AML-193 (cell line): ENCODE results near the gene CTNS.
"Not testable (repeated sequence)": the region's sequence is repeated elsewhere in the genome, so short reads cannot be mapped to it uniquely, and the experiment has no call there.

Experiments
- DNase-seq, 2 experiments: peaks; one replicate each; lab custom pipeline; 2025; lab: John Stamatoyannopoulos, UW

The CTNS gene

DNA sequence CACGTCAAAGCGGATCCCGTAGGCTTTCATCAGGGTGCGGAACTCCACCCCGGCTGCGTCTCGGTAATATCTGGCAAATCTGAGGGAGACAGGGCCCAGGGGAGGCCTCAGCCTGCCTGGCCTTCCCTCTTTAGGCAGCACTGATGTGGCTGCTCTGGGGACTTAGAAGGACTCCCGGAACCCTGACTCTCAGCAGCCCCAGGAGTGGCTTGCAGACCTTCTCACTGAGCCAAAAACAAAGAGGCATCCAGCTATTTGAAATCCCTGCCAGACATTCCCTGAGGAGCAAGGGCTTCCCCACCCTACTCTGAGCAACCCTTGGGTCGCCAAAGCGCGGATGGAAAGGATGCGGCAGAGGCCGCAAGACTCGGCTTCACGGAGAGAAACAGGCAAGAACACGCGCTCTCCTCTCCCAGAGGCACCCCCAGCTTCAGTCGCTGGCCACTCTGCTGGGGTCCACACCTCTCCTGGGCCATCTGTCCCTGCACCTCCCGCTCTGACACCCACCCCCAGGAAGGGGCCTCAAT, 51.5 kb downstream of the CTNS start:
- no peak for DNase-seq

DNA sequence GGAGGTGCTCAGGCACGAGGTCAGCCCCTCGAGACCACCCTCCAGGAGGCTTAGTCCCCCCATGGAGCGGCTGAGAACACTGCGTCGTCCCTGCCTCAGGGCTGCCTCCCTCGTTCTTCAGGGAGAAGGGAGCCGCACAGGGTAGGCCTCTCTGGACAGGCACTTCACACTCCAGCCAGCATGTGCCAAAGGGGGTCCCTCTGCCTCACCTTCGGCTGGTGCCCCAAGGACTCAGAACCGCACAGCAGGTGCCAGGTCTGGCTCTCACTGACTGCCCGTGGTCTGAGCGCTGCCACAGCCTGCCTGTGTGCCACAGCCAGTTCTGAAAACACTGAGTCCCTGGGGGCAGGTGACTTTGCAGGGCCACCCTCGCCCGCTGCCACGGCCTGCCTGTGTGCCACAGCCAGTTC, 52.3 kb downstream of the CTNS start:
- DNase-seq, result no peak

DNA sequence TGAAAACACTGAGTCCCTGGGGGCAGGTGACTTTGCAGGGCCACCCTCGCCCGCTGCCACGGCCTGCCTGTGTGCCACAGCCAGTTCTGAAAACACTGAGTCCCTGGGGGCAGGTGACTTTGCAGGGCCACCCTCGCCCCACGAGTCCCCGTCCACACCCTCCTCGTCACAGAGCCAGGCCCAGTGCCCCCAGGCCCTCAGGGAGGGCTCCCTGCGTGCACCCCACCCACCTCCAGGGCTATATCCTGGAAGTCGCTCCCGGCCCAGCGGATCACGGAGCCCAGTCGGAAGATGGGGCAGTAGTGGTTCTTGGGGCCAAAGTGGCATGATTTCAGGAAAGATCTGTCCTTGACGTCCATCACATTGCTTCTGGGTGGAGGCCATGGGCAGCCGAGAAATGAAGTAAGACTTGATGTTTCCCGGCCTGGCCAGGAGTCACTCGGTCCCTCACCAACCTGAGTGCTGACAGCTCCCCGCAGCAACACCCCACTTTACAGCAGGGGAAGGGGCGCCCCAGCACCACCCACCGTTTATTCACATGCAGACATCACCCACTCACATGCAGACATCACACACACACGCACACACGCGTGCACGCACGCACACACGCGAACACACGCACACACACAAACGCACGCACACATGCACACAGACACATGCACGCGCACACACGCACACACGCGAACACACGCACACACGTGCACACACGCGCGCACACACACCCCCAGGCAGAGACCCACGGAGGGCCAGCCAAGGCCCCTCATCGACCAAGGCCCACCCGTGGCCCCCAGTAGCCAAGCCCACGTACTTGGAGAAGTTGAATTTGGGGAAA, 52.9 kb downstream of the CTNS start:
- no peak for DNase-seq

DNA sequence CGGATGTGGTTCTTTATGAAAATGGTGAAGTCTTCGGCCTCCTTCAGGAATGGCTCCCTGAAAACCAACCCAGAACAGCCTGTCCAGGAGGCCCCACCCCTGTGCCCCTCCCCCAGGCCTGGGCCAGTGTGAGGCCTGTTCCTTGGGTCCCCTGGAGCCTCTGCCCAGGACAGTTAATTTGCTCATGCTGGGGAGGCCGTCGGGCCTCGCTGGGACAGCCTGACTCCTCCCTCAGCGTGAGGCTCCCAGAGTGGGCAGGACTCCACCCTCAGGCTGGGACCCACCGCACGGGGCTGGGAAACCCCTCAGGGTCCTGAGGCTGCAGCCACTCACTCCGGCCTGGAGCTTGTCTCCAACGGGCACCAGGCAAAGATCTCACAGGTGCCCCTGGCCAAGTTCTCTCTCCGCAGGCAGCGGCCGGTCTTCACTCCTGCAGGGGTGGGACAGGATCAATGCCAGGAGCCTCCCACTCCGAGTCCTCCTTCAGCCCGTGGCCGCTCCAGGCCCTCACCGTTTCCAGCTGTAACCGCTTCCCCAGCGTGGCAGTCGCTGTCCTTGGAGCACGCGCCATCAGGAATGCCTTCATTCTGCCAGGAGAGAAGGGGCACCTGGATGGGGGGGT, 53.6 kb downstream of the CTNS start:
- DNase-seq, result no peak

DNA sequence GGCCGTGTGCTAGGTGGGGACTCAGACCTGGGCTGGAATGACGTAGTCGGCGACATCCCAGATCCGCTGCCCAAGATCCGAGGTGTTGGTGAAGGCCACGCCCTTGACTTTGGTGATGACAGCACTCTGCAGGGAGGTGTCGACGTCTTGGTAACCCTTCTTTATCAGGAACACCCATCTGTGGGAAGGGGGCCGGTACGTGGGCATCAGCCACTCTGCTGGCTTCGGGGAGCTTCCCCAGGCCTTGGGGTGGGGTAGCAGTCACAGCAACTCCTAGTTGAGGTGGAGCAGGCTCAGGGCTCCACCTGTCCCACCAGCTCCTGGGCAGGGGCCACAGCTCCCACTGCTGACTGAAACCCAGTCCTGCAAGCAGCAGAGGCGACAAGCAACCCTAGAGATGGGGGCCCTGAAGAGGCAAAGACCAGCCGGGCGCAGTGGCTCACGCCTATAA, 55.1 kb downstream of the CTNS start:
- DNase-seq, result no peak

DNA sequence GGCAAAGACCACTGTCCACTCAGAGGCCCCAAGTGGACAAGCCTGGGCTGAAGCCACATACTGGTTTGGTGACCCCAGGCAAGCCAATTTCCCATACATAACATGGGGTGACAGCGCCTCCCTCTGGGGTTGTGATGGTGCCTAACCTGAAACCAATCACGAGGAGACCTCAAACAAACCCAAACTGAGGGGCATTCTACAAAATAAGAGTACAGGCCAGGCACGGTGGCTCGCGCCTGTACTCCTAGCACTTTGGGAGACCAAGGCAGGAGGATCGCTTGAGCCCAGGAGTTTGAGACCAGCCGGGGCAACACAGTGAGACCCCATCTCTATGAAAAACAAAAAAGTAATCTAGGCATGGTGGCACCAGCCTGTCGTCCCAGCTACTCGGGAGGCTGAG, 55.8 kb downstream of the CTNS start:
- no peak for DNase-seq

DNA sequence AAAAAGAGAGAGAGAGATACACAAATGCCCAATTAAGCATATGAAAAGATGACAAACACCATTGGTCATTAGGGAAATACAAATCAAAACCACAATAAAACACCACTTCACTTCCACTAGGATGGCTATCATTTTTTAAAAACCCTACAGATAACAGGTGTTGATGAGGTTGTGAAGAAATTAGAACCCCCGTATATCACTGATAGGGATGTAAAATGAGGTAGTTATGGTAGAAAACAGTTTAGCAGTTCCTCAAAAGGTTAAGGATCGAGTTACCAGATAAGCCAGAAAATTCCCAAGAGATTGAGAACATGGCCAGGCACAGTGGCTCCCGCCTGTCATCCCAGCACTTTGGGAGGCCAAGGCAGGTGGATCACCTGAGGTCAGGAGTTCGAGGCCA, 56.6 kb downstream of the CTNS start:
- DNase-seq, result no peak

DNA sequence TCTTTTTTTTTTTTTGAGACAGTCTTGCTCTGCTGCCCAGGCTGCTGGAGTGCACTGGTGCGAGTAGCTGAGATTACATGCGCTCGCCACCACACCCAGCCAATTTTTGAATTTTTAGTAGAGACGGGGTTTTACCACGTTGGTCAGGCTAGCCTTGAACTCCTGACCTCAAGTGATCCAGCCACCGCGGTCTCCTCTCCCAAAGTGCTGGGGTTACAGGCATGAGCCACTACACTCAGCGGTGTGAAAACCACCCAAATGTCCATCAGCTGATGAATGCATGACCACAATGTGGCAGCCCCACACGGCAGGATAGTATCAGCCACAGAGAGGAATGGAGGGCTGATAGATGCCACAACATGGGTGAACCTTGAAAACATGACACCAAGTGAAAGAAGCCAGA, 57.3 kb downstream of the CTNS start:
- no peak for DNase-seq

DNA sequence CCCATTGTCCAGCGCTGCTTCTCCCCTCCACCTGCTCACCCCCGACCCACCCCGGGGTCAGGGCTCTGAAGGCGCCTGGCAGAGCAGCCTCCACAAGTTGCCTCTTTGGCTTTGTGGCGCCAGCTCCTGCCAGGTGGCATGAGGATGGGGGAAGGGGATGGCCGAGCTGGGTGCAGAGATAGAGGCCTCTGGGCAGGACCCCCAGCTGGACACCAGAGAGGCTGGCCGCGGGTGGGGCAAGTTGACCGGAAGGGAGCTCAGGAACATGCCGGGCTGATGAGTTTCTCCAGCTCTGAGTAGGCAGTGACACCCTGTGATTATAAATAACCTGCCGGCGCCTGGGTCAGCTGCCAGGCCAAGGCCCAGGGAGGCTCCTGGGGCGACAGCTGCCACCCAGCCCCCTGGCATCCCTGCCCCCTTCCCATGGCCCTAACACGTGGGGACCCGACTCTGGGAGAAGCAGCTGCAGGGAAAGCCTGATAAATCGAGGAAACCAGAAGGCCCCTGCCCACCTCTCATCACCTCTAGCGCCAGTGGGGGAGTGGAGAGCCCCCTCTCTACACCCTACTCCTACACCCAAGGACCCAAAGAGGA, 58.7 kb downstream of the CTNS start:
- no peak for DNase-seq

DNA sequence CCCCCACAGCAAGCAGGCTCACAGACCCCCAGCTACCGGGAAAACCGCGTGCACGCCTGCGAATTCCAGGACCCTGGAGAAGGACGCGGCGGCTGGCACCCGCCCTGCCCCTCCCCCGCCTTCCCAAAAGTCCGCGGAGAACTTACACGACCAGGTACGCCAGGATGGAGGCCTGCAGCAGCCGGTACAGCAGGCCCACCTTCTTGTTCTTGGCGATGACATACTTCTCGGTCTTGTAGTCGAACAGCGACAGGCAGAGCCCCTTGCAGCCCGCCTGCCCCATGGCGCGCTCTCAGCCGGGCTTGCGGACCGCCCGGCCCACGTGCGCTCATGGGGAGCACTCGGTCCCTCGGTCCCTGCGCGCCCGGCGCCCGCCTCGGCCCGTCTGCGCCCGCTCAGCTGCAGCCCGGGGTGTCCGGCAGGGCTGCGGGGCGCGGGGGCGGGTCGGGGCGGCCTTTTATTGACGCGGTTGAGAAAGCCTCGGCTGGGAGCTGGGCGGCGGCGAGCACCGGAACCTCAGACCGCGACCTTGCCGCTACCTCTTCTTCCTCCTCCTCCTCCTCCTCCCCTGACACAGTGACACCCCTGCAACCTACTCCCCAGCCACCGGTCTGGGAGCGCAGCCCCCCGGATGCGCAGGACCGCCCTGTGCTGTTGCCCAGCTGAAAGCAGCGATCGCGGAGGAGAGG, 59.3 kb downstream of the CTNS start, which contains the start of gene P2RX5:
Gene P2RX5 (minus strand): TSS at position 433 of the 689 bp plus-strand sequence. CDS start 150 bp downstream, at position 283.
- peak; percentile 3 to 4 for DNase-seq

DNA sequence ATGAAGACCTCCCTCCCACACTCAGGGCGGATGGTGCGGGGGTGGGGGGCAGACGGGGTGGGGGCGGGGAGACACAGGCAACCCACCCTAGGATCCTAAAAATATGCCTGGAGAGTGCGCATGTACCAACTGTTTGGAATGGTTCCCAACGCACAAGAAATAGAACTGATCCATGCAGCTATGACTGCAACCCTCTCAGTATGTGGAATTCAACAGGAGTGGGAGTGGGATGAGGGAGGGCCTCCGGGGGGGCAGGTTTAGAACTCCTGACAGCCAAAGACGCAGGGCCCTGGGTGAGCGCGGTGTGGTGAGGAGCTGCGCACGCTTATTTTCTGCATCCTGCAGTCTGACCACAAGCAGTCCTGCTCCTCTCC, 60.5 kb downstream of the CTNS start:
- no peak for DNase-seq

DNA sequence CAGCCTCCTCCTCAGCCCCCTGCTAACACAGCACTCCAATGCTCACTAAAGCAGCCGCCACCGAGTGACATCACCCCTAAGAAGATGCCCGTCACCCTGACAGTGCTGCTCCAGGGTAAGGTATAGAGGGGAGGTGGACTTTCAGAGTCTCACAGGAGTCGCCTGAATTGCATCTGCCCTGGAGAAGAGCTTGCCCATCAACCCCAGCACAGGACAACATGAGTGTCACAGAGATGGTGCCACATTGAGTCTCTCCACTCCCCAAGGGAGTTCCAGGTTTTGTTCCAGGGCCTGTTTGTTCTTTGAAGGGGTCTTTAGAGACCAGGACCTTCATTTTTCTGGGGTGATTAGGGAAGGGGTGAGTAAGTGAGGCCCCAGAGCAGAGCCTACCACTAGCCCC, 61.6 kb downstream of the CTNS start:
- DNase-seq, result no peak

DNA sequence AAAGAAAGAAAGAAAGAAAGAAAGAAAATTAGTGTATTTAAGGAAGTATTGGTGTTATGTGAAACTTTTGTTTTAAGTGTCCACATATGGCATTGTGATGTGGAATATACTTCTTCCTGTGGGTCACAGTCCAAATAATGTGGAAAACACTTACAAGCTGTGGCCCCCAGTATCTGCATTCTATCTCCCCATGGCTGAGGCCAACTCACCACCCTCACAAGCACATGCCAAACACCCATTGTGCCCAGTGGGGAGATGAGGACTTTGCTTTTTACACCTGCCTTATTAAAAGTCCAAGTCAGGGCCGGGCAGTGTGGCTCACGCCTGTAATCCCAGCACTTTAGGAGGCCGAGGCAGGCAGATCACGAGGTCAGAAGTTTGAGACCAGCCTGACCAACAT, 63.4 kb downstream of the CTNS start:
- DNase-seq, result no peak

DNA sequence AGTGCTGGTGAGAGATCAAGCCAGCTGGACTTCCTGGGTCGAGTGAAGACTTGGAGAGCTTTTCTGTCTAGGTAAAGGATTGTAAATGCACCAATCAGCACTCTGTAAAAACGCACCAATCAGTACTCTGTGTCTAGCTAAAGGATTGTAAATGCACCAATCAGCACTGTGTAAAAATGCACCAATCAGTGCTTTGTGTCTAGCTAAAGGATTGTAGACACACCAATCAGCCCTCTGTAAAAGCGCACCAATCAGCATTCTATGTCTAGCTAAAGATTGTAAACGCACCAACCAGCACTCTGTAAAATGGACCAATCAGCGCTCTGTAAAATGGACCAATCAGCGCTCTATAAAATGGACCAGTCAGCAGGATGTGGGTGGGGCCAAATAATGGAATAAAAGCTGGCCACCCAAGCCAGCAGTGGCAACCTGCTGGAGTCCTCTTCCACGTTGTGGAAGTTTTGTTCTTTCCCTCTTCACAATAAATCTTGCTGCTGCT, 65.5 kb downstream of the CTNS start:
- not testable (repeated sequence) for DNase-seq

DNA sequence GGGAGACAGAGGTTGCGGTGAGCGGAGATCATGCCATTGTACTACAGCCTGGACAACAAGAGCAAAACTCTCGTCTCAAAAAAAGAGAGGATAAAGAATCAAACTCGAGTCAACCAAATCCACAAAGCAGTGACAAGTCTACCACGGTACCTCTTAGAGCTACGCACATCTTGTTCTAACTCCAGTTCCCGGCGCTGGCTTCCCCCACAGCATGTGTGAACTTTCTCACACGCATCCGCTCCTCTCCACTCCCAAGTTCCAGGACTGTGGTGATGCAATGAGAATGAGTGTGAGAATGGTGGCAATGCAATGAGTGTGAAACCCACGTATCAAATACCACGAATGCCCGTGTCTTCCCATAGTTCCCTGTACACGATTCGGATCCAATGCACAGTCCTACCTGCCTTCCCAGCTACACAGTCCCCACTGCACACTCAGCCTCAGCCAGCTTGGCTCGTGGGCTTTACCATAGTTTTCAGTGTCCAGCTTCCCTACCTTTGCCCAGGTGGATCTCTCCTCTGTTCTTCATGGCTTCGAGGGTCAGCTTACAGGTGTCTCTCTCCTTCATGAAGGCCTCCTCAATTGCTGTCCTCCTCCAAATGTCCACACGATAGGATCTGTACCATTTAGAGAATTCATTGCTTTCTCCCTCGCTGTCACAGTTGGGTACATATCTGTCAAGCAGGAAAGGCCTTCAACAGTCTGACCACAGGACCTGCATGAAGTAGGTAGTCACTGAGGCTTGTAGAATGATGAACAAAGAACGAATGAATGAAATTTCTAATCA, 68.6 kb downstream of the CTNS start:
- DNase-seq, result no peak

DNA sequence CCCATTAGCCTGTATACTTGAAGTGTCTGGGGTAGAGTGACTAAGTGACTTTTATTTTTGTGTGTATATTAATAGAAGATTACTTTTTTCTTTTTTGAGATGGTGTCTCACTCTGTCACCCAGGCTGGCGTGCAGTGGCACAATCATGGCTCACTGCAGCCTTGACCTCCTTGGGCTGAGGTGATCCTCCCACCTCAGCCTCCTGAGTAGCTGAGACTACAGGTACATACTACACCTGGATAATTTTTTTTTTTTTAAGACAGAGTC, 69.1 kb downstream of the CTNS start:
- DNase-seq, result not testable (repeated sequence)

DNA sequence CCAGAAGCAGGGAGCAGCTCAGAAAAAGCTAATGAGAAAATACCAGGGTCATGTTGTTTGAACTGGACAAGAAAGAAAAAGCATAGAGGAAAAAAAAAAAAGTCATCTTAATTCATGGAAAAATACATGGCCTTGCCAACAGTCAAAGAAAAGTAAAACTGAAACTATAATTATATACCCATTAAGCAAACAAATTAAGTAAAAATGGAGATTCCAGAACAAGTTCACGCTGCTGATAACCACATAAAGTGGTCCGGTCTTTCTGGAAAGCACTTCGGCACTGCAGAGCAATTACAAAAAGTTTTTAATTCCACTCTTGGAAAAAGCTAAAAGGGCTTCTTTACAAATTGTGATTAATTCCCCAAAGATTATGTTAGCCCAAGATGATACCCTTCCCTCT, 71.8 kb downstream of the CTNS start:
- DNase-seq, result no peak

DNA sequence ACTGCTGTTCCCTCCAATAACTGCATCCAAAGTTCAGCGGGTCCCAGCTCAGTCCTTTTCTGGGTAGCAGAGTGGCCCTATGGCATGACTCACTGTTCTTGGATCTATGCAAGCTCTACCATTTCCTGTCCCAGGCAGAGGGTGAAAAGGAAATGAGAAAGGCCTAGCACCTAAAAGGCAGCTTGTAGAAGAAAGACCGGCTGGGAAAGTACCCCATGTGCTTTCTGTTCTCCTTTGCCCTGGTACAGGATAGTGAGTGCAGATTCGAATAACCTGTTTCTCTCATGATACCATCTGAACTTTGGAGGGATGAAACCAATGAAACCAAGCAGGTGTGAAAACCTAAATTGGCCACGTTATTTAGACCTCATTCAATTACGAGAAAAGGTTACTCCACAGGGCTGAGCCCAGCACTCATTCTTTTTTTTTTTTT, 74.4 kb downstream of the CTNS start:
- peak; percentile 46 to 66 for DNase-seq
